GM04504 (cell line): ENCODE results near the gene C1orf53.
"Not testable (repeated sequence)": the region's sequence is repeated elsewhere in the genome, so short reads cannot be mapped to it uniquely, and the experiment has no call there.

ENCODE experiments used
- DNase-seq: peaks from one replicate; pipeline ENCODE4 v3.0.0-alpha.2; 2012; ENCODE audit warnings: low read depth

Gene C1orf53

GRCh38 chr1:197921235-197922069 is 19.0 kb downstream of the C1orf53 start:
- DNase-seq: no peak

- no peak for DNase-seq
Observed at GRCh38 chr1:197922070-197922390, 19.6 kb downstream of the C1orf53 start.

GRCh38 chr1:197923038-197923437 is 20.6 kb downstream of the C1orf53 start:
- no peak for DNase-seq

GRCh38 chr1:197924516-197925123 is 22.2 kb downstream of the C1orf53 start:
- DNase-seq: no peak

GRCh38 chr1:197927908-197928665 is 25.7 kb downstream of the C1orf53 start:
- no peak for DNase-seq

- no peak for DNase-seq
Observed at GRCh38 chr1:197928849-197929336, 26.5 kb downstream of the C1orf53 start.

GRCh38 chr1:197933016-197933415 is 30.6 kb downstream of the C1orf53 start:
- DNase-seq: no peak

- no peak for DNase-seq
Observed at GRCh38 chr1:197933647-197934046, 31.2 kb downstream of the C1orf53 start.

- DNase-seq: no peak
Observed at GRCh38 chr1:197937381-197937780, 35.0 kb downstream of the C1orf53 start.

GRCh38 chr1:197937892-197938291 is 35.5 kb downstream of the C1orf53 start:
- no peak for DNase-seq

- not testable (repeated sequence) for DNase-seq
Observed at GRCh38 chr1:197939159-197939980, 36.9 kb downstream of the C1orf53 start.

GRCh38 chr1:197942042-197942441 is 39.6 kb downstream of the C1orf53 start:
- no peak for DNase-seq

- DNase-seq: no peak
Observed at GRCh38 chr1:197944485-197944884, 42.1 kb downstream of the C1orf53 start.

GRCh38 chr1:197948926-197949899 is 46.8 kb downstream of the C1orf53 start:
- DNase-seq: no peak

GRCh38 chr1:197951089-197951488 is 48.7 kb downstream of the C1orf53 start:
- no peak for DNase-seq

GRCh38 chr1:197951617-197952175 is 49.3 kb downstream of the C1orf53 start:
- DNase-seq: no peak

- not testable (repeated sequence) for DNase-seq
Observed at GRCh38 chr1:197953472-197953871, 51.0 kb downstream of the C1orf53 start.

GRCh38 chr1:197954718-197955418 is 52.4 kb downstream of the C1orf53 start:
- DNase-seq: no peak

- no peak for DNase-seq
Observed at GRCh38 chr1:197955486-197956394, 53.3 kb downstream of the C1orf53 start.
